ENCODE results near the gene WIPI1.
"Not testable (repeated sequence)": the region's sequence is repeated elsewhere in the genome, so short reads cannot be mapped to it uniquely, and the experiment has no call there.

The WIPI1 gene

DNA sequence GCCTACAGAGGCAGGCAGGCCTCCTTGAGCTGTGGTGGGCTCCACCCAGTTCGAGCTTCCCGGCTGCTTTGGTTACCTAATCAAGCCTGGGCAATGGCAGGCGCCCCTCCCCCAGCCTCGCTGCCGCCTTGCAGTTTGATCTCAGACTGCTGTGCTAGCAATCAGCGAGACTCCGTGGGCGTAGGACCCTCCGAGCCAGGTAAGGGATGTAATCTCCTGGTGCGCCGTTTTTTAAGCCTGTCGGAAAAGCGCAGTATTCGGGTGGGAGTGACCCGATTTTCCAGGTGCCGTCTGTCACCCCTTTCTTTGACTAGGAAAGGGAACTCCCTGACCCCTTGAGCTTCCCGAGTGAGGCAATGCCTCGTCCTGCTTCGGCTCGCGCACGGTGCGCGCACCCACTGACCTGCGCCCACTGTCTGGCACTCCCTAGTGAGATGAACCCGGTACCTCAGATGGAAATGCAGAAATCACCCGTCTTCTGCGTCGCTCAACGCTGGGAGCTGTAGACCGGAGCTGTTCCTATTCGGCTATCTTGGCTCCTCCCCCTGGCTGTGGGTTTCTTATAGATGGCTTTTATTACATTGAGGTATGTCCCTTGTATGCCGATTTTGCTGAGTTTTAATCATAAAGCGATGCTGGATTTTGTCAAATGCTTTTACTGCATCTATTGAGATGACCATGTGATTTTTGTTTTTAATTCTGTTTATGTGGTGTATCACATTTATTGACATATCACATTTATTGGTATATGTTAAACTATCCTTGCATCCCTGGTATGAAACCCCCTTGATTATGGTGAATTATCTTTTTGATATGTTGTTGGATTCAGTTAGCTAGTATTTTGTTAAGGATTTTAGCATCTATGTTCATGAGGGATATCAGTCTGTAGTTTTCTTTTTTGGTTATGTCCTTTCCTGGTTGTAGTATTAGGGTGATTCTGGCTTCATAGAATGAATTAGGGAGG is 43.4 kb downstream of the WIPI1 start:
- H2BK120ac ChIP-seq (ENCODE audit: insufficient read depth, low read length, poor library complexity); H3K9me3 ChIP-seq (ENCODE audit: insufficient read depth, low read depth, low read length); H3K23ac ChIP-seq (ENCODE audit: low read length); H2AK5ac ChIP-seq (ENCODE audit: low read length); H3K4me1 ChIP-seq (ENCODE audit: control insufficient read depth in 1 of 2, insufficient read depth in 2 of 2, low read length in 2 of 2); H4K91ac ChIP-seq (ENCODE audit: low read depth, low read length); H3K79me1 ChIP-seq (ENCODE audit: low read length); H3K9ac ChIP-seq (ENCODE audit: low read length); H3K14ac ChIP-seq (ENCODE audit: low read length); H3K36me3 ChIP-seq (ENCODE audit: control insufficient read depth in 1 of 2, insufficient read depth in 2 of 2, low read length in 2 of 2); H4K12ac ChIP-seq (ENCODE audit: low read depth, low read length); H3K4me3 ChIP-seq (ENCODE audit: low read depth, low read length); H3K27me3 ChIP-seq (ENCODE audit: insufficient read depth, low read length); H2AFZ ChIP-seq (ENCODE audit: insufficient read depth, low read length, poor library complexity); H4K8ac ChIP-seq (ENCODE audit: low read depth, low read length); H3K27ac ChIP-seq (ENCODE audit: low read depth, low read length); H3K18ac ChIP-seq (ENCODE audit: low read length); H3K4ac ChIP-seq (ENCODE audit: low read depth, low read length); H2BK12ac ChIP-seq (ENCODE audit: low read length); H2BK5ac ChIP-seq (ENCODE audit: low read depth, low read length, poor library complexity); H3K79me2 ChIP-seq (ENCODE audit: control insufficient read depth, insufficient read depth, low read length, poor library complexity): not testable (repeated sequence)
- DNase-seq = peak; percentile 15 to 37
- peak overlapping the region; percentile 50 for H3K4me2 ChIP-seq (ENCODE audit: low read length)
- WGBS (ENCODE audit: extremely low coverage, insufficient coverage, insufficient read length) = no CpG with 5 or more reads among the region's 34 CpGs

DNA sequence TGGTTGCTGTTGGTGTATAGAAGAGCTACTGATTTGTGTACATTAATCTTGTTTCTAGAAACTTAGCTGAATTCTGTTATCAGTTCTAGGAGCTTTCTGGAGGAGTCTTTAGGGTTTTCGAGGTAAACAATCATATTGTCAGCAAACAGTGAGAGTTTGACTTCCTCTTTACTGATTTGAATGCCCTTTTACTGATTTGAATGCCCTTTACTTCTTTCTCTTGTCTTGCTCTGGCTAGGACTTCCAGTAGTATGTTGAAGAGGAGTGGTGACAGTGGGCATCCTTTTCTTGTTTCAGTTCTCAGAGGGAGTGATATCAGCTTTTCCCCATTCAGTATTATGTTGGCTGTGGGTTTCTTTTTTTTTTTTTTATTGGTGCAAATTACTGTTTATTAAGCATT is 49.6 kb downstream of the WIPI1 start:
- not testable (repeated sequence) for H3K79me2 ChIP-seq (ENCODE audit: control insufficient read depth, insufficient read depth, low read length, poor library complexity); H3K4me1 ChIP-seq (ENCODE audit: control insufficient read depth in 1 of 2, insufficient read depth in 2 of 2, low read length in 2 of 2); H2AK5ac ChIP-seq (ENCODE audit: low read length); H4K8ac ChIP-seq (ENCODE audit: low read depth, low read length); H3K4me2 ChIP-seq (ENCODE audit: low read length); H2BK120ac ChIP-seq (ENCODE audit: insufficient read depth, low read length, poor library complexity); H4K12ac ChIP-seq (ENCODE audit: low read depth, low read length); H3K23ac ChIP-seq (ENCODE audit: low read length); H4K91ac ChIP-seq (ENCODE audit: low read depth, low read length); H2BK12ac ChIP-seq (ENCODE audit: low read length); H3K9ac ChIP-seq (ENCODE audit: low read length); H3K9me3 ChIP-seq (ENCODE audit: insufficient read depth, low read depth, low read length); H3K27ac ChIP-seq (ENCODE audit: low read depth, low read length); H3K27me3 ChIP-seq (ENCODE audit: insufficient read depth, low read length); H2AFZ ChIP-seq (ENCODE audit: insufficient read depth, low read length, poor library complexity); H3K18ac ChIP-seq (ENCODE audit: low read length); H3K4me3 ChIP-seq (ENCODE audit: low read depth, low read length); H3K79me1 ChIP-seq (ENCODE audit: low read length); H3K36me3 ChIP-seq (ENCODE audit: control insufficient read depth in 1 of 2, insufficient read depth in 2 of 2, low read length in 2 of 2); H3K4ac ChIP-seq (ENCODE audit: low read depth, low read length); DNase-seq; H3K14ac ChIP-seq (ENCODE audit: low read length); H2BK5ac ChIP-seq (ENCODE audit: low read depth, low read length, poor library complexity)
- no CpG with 5 or more reads among the region's 1 CpG for WGBS (ENCODE audit: extremely low coverage, insufficient coverage, insufficient read length)

DNA sequence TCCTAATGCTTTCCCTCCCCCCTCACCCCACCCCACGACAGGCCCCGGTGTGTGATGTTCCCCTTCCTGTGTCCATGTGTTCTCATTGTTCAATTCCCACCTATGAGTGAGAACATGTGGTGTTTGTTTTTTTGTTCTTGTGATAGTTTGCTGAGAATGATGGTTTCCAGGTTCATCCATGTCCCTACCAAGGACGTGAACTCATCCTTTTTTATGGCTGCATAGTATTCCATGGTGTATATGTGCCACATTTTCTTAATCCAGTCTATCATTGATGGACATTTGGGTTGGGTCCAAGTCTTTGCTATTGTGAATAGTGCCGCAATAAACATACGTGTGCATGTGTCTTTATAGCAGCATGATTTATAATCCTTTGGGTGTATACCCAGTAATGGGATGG is 53.5 kb downstream of the WIPI1 start:
- not testable (repeated sequence) for H3K14ac ChIP-seq (ENCODE audit: low read length); H2BK120ac ChIP-seq (ENCODE audit: insufficient read depth, low read length, poor library complexity); H3K79me1 ChIP-seq (ENCODE audit: low read length); H3K9ac ChIP-seq (ENCODE audit: low read length); H3K4me3 ChIP-seq (ENCODE audit: low read depth, low read length); H3K4me1 ChIP-seq (ENCODE audit: control insufficient read depth in 1 of 2, insufficient read depth in 2 of 2, low read length in 2 of 2); H3K27me3 ChIP-seq (ENCODE audit: insufficient read depth, low read length); H2AK5ac ChIP-seq (ENCODE audit: low read length); H3K27ac ChIP-seq (ENCODE audit: low read depth, low read length); H4K12ac ChIP-seq (ENCODE audit: low read depth, low read length); H2BK12ac ChIP-seq (ENCODE audit: low read length); H2AFZ ChIP-seq (ENCODE audit: insufficient read depth, low read length, poor library complexity); H3K4ac ChIP-seq (ENCODE audit: low read depth, low read length); H3K4me2 ChIP-seq (ENCODE audit: low read length); H3K18ac ChIP-seq (ENCODE audit: low read length); H2BK5ac ChIP-seq (ENCODE audit: low read depth, low read length, poor library complexity); DNase-seq; H3K9me3 ChIP-seq (ENCODE audit: insufficient read depth, low read depth, low read length); H3K79me2 ChIP-seq (ENCODE audit: control insufficient read depth, insufficient read depth, low read length, poor library complexity); H4K91ac ChIP-seq (ENCODE audit: low read depth, low read length); H4K8ac ChIP-seq (ENCODE audit: low read depth, low read length); H3K23ac ChIP-seq (ENCODE audit: low read length); H3K36me3 ChIP-seq (ENCODE audit: control insufficient read depth in 1 of 2, insufficient read depth in 2 of 2, low read length in 2 of 2)
- WGBS (ENCODE audit: extremely low coverage, insufficient coverage, insufficient read length) = no CpG with 5 or more reads among the region's 5 CpGs

DNA sequence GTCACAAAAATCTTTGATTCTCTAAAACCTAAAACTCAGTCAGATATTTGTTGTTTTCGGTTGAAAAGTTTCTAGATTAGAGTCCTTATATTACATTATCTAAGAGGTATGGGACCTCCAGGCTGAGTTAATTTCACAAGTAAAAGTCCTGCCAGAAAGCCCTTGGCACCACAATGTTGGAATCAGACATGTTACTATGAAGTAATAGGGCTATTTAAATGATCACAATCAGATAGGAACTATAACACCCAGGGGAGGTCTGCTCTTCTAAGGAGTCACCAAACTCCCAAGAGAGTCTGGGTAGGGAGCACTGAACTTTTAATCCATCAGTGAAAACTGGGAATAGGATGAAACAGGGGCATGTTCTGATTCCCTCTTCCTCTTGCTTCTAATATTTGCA is 54.2 kb downstream of the WIPI1 start:
- no peak for DNase-seq
- no peaks in the 10 kb centered on the region for H3K36me3 ChIP-seq (ENCODE audit: control insufficient read depth in 1 of 2, insufficient read depth in 2 of 2, low read length in 2 of 2)

More for the DNA sequence above, 54.2 kb downstream of the WIPI1 start:
- Histone ChIP-seq H2AFZ (ENCODE audit: insufficient read depth, low read length, poor library complexity) (no peak overlapping the region), H3K18ac (ENCODE audit: low read length) (no peak overlapping the region), H3K4me2 (ENCODE audit: low read length) (no peak overlapping the region), H4K91ac (ENCODE audit: low read depth, low read length) (no peak overlapping the region), H3K27me3 (ENCODE audit: insufficient read depth, low read length) (no peaks in the 10 kb centered on the region), H3K14ac (ENCODE audit: low read length) (no peak overlapping the region), H4K12ac (ENCODE audit: low read depth, low read length) (no peak overlapping the region), H3K4me3 (ENCODE audit: low read depth, low read length) (no peak overlapping the region), H3K27ac (ENCODE audit: low read depth, low read length) (no peak overlapping the region), H3K4me1 (ENCODE audit: control insufficient read depth in 1 of 2, insufficient read depth in 2 of 2, low read length in 2 of 2) (peaks cover 10 to 13% of the 10 kb centered on the region in 2 experiments), H3K9me3 (ENCODE audit: insufficient read depth, low read depth, low read length) (no peaks in the 10 kb centered on the region), H3K79me1 (ENCODE audit: low read length) (peaks cover 3% of the 10 kb centered on the region), H2BK5ac (ENCODE audit: low read depth, low read length, poor library complexity) (no peak overlapping the region), H3K4ac (ENCODE audit: low read depth, low read length) (no peak overlapping the region), H2BK120ac (ENCODE audit: insufficient read depth, low read length, poor library complexity) (no peak overlapping the region), H2BK12ac (ENCODE audit: low read length) (no peak overlapping the region), H3K23ac (ENCODE audit: low read length) (no peak overlapping the region), H2AK5ac (ENCODE audit: low read length) (no peak overlapping the region), H3K79me2 (ENCODE audit: control insufficient read depth, insufficient read depth, low read length, poor library complexity) (no peaks in the 10 kb centered on the region), H3K9ac (ENCODE audit: low read length) (no peak overlapping the region), H4K8ac (ENCODE audit: low read depth, low read length) (no peak overlapping the region)
- no CpG with 5 or more reads among the region's 1 CpG for WGBS (ENCODE audit: extremely low coverage, insufficient coverage, insufficient read length)
